CD14-positive monocyte (primary cell): ENCODE measurements around the gene LEMD1. TPM values are rescaled to one million over a fixed set of nuclear protein-coding genes. Genes with fewer than 3 reads are reported as not detected.

Experiments used
- DNase-seq, 3 donors: peaks; one replicate each; pipeline ENCODE4 v3.0.0-alpha.2; 2011 to 2022
- H2AFZ ChIP-seq: 2 replicates; pipeline ENCODE4 v1.6.0; 2012; ENCODE audit warnings: mild to moderate bottlenecking, low read depth, low read length, inconsistent platforms; ENCODE audit not compliant: insufficient read depth, poor library complexity, severe bottlenecking
- H3K27ac ChIP-seq, 2 donors: 1 replicate in 1 of 2; 2 replicates in 1 of 2; pipeline ENCODE4 v1.5.1; 2012 to 2013; ENCODE audit warnings: low read length in 2 of 2, control low read depth in 1 of 2, inconsistent platforms in 1 of 2, low read depth in 1 of 2, mild to moderate bottlenecking in 1 of 2
- H3K27me3 ChIP-seq, 2 donors: one replicate each; pipeline versions ENCODE4 v1.6.0 to v1.6.1; 2011 to 2013; ENCODE audit warnings: low read length in 2 of 2; ENCODE audit not compliant: control insufficient read depth in 2 of 2, insufficient read depth in 2 of 2
- H3K36me3 ChIP-seq, 2 donors: replicated peaks in 1 of 2; 1 replicate in 1 of 2; 2 replicates in 1 of 2; pipeline versions ENCODE4 v1.5.1 to v1.6.1; 2012 to 2013; ENCODE audit warnings: low read length in 2 of 2, control low read depth in 1 of 2, inconsistent platforms in 1 of 2, mild to moderate bottlenecking in 1 of 2; ENCODE audit not compliant: insufficient read depth in 2 of 2, control insufficient read depth in 1 of 2
- H3K4me1 ChIP-seq, 2 donors: 1 replicate in 1 of 2; 2 replicates in 1 of 2; pipeline versions ENCODE4 v1.5.1 to v1.6.1; 2012 to 2013; ENCODE audit warnings: low read length in 2 of 2, control low read depth in 1 of 2, inconsistent platforms in 1 of 2, mild to moderate bottlenecking in 1 of 2, moderate library complexity in 1 of 2; ENCODE audit not compliant: insufficient read depth in 2 of 2, control insufficient read depth in 1 of 2
- H3K4me2 ChIP-seq: replicated peaks from 2 replicates; pipeline ENCODE3; 2012; ENCODE audit warnings: low read length, moderate library complexity, mild to moderate bottlenecking; ENCODE audit not compliant: poor library complexity, severe bottlenecking; ENCODE audit errors: extremely low read depth
- H3K4me3 ChIP-seq, 3 experiments: fragments of 200-600 bp in 1 of 3; sonication (generic) in 1 of 3; replicated peaks in 1 of 3; 1 replicate in 2 of 3; 2 replicates in 1 of 3; pipeline ENCODE4 v1.5.1; 2011 to 2013; ENCODE audit warnings: low read length in 3 of 3, mild to moderate bottlenecking in 3 of 3, control low read depth in 2 of 3, low read depth in 2 of 3, inconsistent platforms in 1 of 3, moderate library complexity in 1 of 3
- H3K79me2 ChIP-seq: 2 replicates; pipeline ENCODE4 v1.6.0; 2012; ENCODE audit warnings: mild to moderate bottlenecking, control low read depth, inconsistent platforms, low read length, moderate library complexity; ENCODE audit not compliant: insufficient read depth
- H3K9ac ChIP-seq: 2 replicates; pipeline ENCODE4 v1.6.0; 2017; ENCODE audit warnings: low read length, mild to moderate bottlenecking; ENCODE audit not compliant: insufficient read depth, poor library complexity, severe bottlenecking
- H3K9me3 ChIP-seq, 2 donors: replicated peaks in 1 of 2; 1 replicate in 1 of 2; 2 replicates in 1 of 2; pipeline versions ENCODE4 v1.5.1 to v1.6.1; 2012 to 2013; ENCODE audit warnings: low read length in 2 of 2, control low read depth in 1 of 2; ENCODE audit not compliant: control insufficient read depth in 1 of 2, insufficient read depth in 1 of 2
- H4K20me1 ChIP-seq: 2 replicates; pipeline ENCODE4 v1.6.0; 2012; ENCODE audit warnings: mild to moderate bottlenecking, low read length, control low read depth, moderate library complexity; ENCODE audit not compliant: insufficient read depth
- H3K27ac Mint-ChIP-seq, 7 donors: one replicate each; pipeline ENCODE4 v1.8.0; 2020; ENCODE audit warnings: mild to moderate bottlenecking in 7 of 7, mixed read lengths in 7 of 7, moderate library complexity in 6 of 7, inconsistent platforms in 2 of 7
- H3K27me3 Mint-ChIP-seq, 3 donors: one replicate each; pipeline ENCODE4 v1.8.0; 2021 to 2022; ENCODE audit warnings: low read depth in 3 of 3, mild to moderate bottlenecking in 3 of 3, mixed read lengths in 3 of 3, moderate library complexity in 3 of 3, inconsistent platforms in 1 of 3
- H3K36me3 Mint-ChIP-seq, 2 donors: one replicate each; pipeline ENCODE4 v1.8.0; 2020; ENCODE audit warnings: mixed read lengths in 2 of 2, inconsistent platforms in 1 of 2, mild to moderate bottlenecking in 1 of 2
- H3K4me1 Mint-ChIP-seq: one replicate; pipeline ENCODE4 v1.8.0; 2020; ENCODE audit warnings: mild to moderate bottlenecking, mixed read lengths
- H3K4me3 Mint-ChIP-seq, 2 donors: one replicate each; pipeline ENCODE4 v1.8.0; 2020; ENCODE audit warnings: mild to moderate bottlenecking in 2 of 2, mixed read lengths in 2 of 2, moderate library complexity in 1 of 2
- H3K9me3 Mint-ChIP-seq, 7 donors: one replicate each; pipeline ENCODE4 v1.8.0; 2020 to 2022; ENCODE audit warnings: mixed read lengths in 7 of 7, mild to moderate bottlenecking in 6 of 7, moderate library complexity in 6 of 7, inconsistent platforms in 2 of 7
- CTCF ChIP-seq: fragments of 200-600 bp; IDR thresholded peaks from one replicate; pipeline ENCODE4 v1.8.0; 2022; ENCODE audit warnings: antibody characterized with exemption, mild to moderate bottlenecking
- WGBS: methylation state at CpG from one replicate; pipeline ENCODE4 v1.1.5; 2013; ENCODE audit warnings: missing lambda C conversion rate; ENCODE audit not compliant: insufficient coverage; 5-methylcytosine and 5-hydroxymethylcytosine counted together
- intact Hi-C, 2 donors: fragments of 100-400 bp; cut with micrococcal nuclease; formaldehyde crosslinking; loops; one replicate each; pipeline versions ENCODE4 v1.15.0 to v1.15.1; 2023
- polyA plus RNA-seq, 3 donors: library from polyadenylated mRNA; depleted of rRNA in 1 of 3; unstranded in 2 of 3; stranded (reverse) in 1 of 3; fragments of 300-500 nt in 2 of 3; fragments of >200 nt in 1 of 3; fragmentation: Illumina TruSeq in 2 of 3; gene quantifications; 1 replicate in 2 of 3; 2 replicates in 1 of 3; pipeline ENCODE4 v1.2.3, GENCODE V29; 2012 to 2021

Gene LEMD1
- polyA plus RNA-seq, 3 donors: not detected

GRCh38 chr1:205380882-205381281 is 41.0 kb downstream of the LEMD1 start:
- Histone ChIP-seq H2AFZ (no peak overlapping the region), H3K27ac (no peak overlapping the region), H3K9me3 (no peaks in the 10 kb centered on the region), H3K4me2 (no peak overlapping the region), H3K9ac (no peak overlapping the region), H3K4me1 (no peaks in the 10 kb centered on the region), H4K20me1 (no peaks in the 10 kb centered on the region), H3K79me2 (no peaks in the 10 kb centered on the region), H3K27me3 (peaks cover 3 to 11% of the 10 kb centered on the region in 2 donors), H3K4me3 (no peak overlapping the region), H3K36me3 (no peaks in the 10 kb centered on the region)
- no peak for TF ChIP-seq CTCF
- Mint-ChIP-seq H3K4me1 (peaks cover 2% of the 10 kb centered on the region), H3K27me3 (peaks cover 12 to 32% (median 17%) of the 10 kb centered on the region in 3 donors), H3K4me3 (no peak overlapping the region), H3K27ac (no peak overlapping the region), H3K9me3 (peaks cover 0 to 2% (median 0%) of the 10 kb centered on the region in 7 donors), H3K36me3 (no peaks in the 10 kb centered on the region)
- intact Hi-C loops: no loop called here
- no peak for DNase-seq
- 53% methylated on average over 2 of the region's 2 CpGs for WGBS

GRCh38 chr1:205379056-205379455 is 42.8 kb downstream of the LEMD1 start:
- Histone ChIP-seq H3K79me2 (no peaks in the 10 kb centered on the region), H3K27ac (no peak overlapping the region), H3K9me3 (no peaks in the 10 kb centered on the region), H3K27me3 (peaks cover 14 to 27% of the 10 kb centered on the region in 2 donors), H3K9ac (no peak overlapping the region), H3K4me1 (no peaks in the 10 kb centered on the region), H4K20me1 (no peaks in the 10 kb centered on the region), H2AFZ (no peak overlapping the region), H3K4me2 (no peak overlapping the region), H3K4me3 (no peak overlapping the region), H3K36me3 (no peaks in the 10 kb centered on the region)
- 65% methylated on average over 4 of the region's 8 CpGs for WGBS
- intact Hi-C loops: loop anchor here in 1 of 2 donors (2.0 kb wide), 1 partner anchor 20 kb away; no protein-coding TSS in a partner anchor
- no peak for DNase-seq
- Mint-ChIP-seq H3K27ac (no peak overlapping the region), H3K27me3 (peaks cover 24 to 45% (median 25%) of the 10 kb centered on the region in 3 donors), H3K4me1 (peaks cover 2% of the 10 kb centered on the region), H3K36me3 (no peaks in the 10 kb centered on the region), H3K4me3 (no peak overlapping the region), H3K9me3 (peaks cover 0 to 2% (median 0%) of the 10 kb centered on the region in 7 donors)
- no peak for TF ChIP-seq CTCF
